C4-2B (cell line): ENCODE data around the gene GIT2.

Experiments
- CTCF ChIP-seq: fragments of 450-650 bp; conservative IDR thresholded peaks from 2 replicates; pipeline ENCODE4 v1.5.1; 2017; ENCODE audit warnings: mild to moderate bottlenecking
- ZFX ChIP-seq: fragments of 450-650 bp; IDR thresholded peaks from 2 replicates; pipeline ENCODE4 v1.6.1; 2017

- TF ChIP-seq CTCF (no peak), ZFX (no peak)
Observed at GRCh38 chr12:109988903-109989302, 7.3 kb downstream of the GIT2 start.
